GM10266 (cell line): ENCODE measurements around the gene MSH3.
"Not testable (repeated sequence)": the region's sequence is repeated elsewhere in the genome, so short reads cannot be mapped to it uniquely, and the experiment has no call there.

Experiments
- DNase-seq: peaks from one replicate; pipeline ENCODE4 v3.0.0; 2012; ENCODE audit errors: extremely low spot score
- CTCF ChIP-seq: IDR thresholded peaks from 2 replicates; pipeline ENCODE4 v1.5.1; 2012; ENCODE audit warnings: mild to moderate bottlenecking, low read depth; ENCODE audit not compliant: control insufficient read depth, insufficient read depth; ENCODE audit errors: missing control alignments

The MSH3 gene

GRCh38 chr5:80764786-80765185 is 110.3 kb downstream of the MSH3 start:
- no peak for TF ChIP-seq CTCF
- no peak for DNase-seq

DNA sequence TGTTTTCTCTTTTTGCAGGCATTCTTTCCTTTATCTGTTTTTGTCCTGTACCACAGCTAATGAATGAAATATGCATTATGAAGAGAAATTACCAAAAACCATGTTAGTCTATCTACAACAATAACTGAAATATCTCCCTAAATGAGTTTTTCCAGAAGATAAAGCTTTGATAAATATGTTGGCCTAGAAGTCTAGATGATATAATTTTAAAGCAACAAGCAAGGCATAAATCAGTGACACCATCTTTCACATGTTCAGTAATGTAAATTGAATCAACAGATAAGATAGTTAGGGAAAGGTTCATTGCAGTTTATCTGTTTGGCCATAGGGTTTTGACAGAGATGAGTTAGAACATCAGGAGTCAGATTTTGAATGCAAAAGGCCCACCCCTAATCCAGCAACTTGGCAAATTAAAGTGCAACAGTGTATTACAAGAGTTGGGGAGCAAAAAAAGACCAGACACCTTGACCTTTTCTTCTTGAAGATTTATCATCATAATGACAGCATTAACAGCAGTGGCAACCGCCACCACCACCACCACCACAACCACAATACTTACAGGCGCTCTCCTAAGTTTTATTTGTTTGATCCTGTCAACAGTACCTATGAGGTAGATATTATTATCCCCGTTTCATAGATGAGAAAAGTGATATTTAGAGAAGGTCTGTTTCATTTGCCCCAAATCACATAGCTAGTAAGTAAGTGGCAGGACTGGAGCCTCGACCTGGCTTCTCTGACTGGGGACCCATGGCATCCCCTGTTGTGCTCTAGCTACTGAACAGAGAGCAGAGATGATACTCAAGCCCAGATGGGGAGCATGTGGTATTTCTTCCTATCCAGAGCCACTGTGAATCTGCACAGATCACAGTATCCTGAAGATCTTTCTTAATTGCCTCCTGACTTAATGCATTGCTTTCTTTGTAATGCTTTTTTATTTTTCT is 123.2 kb downstream of the MSH3 start:
- DNase-seq = no peak
- no peak for TF ChIP-seq CTCF

- TF ChIP-seq CTCF = no peak
- DNase-seq = no peak
These were observed 125.6 kb downstream of the MSH3 start for GRCh38 chr5:80780024-80780423.

- no peak for TF ChIP-seq CTCF
- no peak for DNase-seq
These were observed 126.4 kb downstream of the MSH3 start for GRCh38 chr5:80780761-80781285.

GRCh38 chr5:80781356-80781755 is 126.9 kb downstream of the MSH3 start:
- TF ChIP-seq CTCF = no peak
- no peak for DNase-seq

DNA sequence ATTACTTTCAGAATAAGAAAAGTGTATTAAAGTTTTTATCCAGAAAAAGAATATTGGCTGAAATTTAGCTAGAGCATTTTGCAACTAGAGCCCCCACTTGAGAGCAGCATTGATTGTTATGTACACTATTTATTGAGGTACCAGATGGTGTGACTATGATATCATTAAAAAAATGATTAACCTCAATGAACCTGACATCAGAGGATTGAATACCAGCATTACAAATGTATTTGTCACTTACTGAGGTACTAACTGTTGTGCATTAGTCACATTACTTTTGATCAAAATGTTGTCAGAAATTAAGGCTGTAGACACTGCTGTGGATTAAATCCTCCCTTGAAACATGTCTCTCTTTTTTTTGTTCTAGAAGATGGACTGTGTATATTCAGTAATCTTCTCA is 128.2 kb downstream of the MSH3 start:
- no peak for DNase-seq
- TF ChIP-seq CTCF = no peak

- DNase-seq = not testable (repeated sequence)
These were observed 129.3 kb downstream of the MSH3 start for GRCh38 chr5:80783751-80784150.
